PC-3 (cell line): ENCODE data around the gene NSFL1C. TPM values are rescaled to one million over a fixed set of nuclear protein-coding genes. Genes with fewer than 3 reads are reported as not detected.
A peak's percentile ranks its signal among the peaks of the same experiment; 100 is the strongest.

ENCODE experiments used
- ATAC-seq: fragments of 200-7000 bp; cut with Tn5 transposase; 2 replicates; pipeline ENCODE4 v1.9.1; 2020; ENCODE audit warnings: mild to moderate bottlenecking, moderate library complexity
- BruUV-seq: library from RNA; stranded (reverse); fragments of 400-500 nt; replicated peaks from 2 replicates; lab custom pipeline; 2021; lab: Mats Ljungman, UMichigan
- CTCF ChIA-PET: fragments of 300-600 bp; sonication (Branson Sonifier 250); formaldehyde crosslinking; loops from one replicate; lab custom pipeline; 2022; ENCODE audit warnings: antibody characterized with exemption; lab: Charles Lee
- POLR2A ChIA-PET: fragments of 300-600 bp; sonication (Branson Sonifier 250); formaldehyde crosslinking; loops from one replicate; lab custom pipeline; 2022; ENCODE audit warnings: antibody characterized with exemption; ENCODE audit not compliant: unreplicated experiment; lab: Charles Lee
- DNase-seq: peaks from one replicate; pipeline ENCODE4 v3.0.0-alpha.2; 2015
- H2AFZ ChIP-seq: fragments of 300-600 bp; sonication (generic); 2 replicates; pipeline ENCODE4 v1.6.0; 2016; ENCODE audit warnings: antibody characterized with exemption, low read length
- H3F3A ChIP-seq: fragments of 300-600 bp; sonication (generic); one replicate; pipeline ENCODE4 v1.6.0; 2017; ENCODE audit warnings: antibody characterized with exemption, low read length, control low read depth, mild to moderate bottlenecking; ENCODE audit not compliant: unreplicated experiment
- H3K27ac ChIP-seq: fragments of 300-600 bp; sonication (generic); 2 replicates; pipeline ENCODE4 v1.5.1; 2016; ENCODE audit warnings: mild to moderate bottlenecking, low read length
- H3K27me3 ChIP-seq: fragments of 300-600 bp; sonication (generic); 2 replicates; pipeline ENCODE4 v1.6.1; 2016; ENCODE audit warnings: low read length, mixed read lengths
- H3K36me3 ChIP-seq: fragments of 300-600 bp; sonication (generic); 2 replicates; pipeline ENCODE4 v1.6.1; 2016; ENCODE audit warnings: low read depth, mixed run types, low read length, mixed read lengths
- H3K4me1 ChIP-seq: fragments of 300-600 bp; sonication (generic); 2 replicates; pipeline ENCODE4 v1.5.1; 2016; ENCODE audit warnings: low read length; ENCODE audit not compliant: insufficient read depth
- H3K4me2 ChIP-seq: fragments of 300-600 bp; sonication (generic); 2 replicates; pipeline ENCODE4 v1.6.0; 2016; ENCODE audit warnings: low read length
- H3K4me3 ChIP-seq: fragments of 300-600 bp; sonication (generic); 2 replicates; pipeline ENCODE4 v1.5.1; 2016; ENCODE audit warnings: mild to moderate bottlenecking, low read length, mixed read lengths
- H3K79me2 ChIP-seq: fragments of 300-600 bp; sonication (generic); 2 replicates; pipeline ENCODE4 v1.6.1; 2017; ENCODE audit warnings: low read length, mixed read lengths
- H3K9ac ChIP-seq: fragments of 300-600 bp; sonication (generic); 2 replicates; pipeline ENCODE4 v1.6.0; 2016; ENCODE audit warnings: mild to moderate bottlenecking, low read length
- H3K9me2 ChIP-seq: fragments of 300-600 bp; sonication (generic); replicated peaks from 2 replicates; pipeline ENCODE4 v1.6.1; 2016; ENCODE audit warnings: mixed run types, low read length, mixed read lengths
- H3K9me3 ChIP-seq: fragments of 300-600 bp; sonication (generic); 2 replicates; pipeline ENCODE4 v1.6.1; 2016; ENCODE audit warnings: low read length, mixed read lengths
- H4K20me1 ChIP-seq: fragments of 300-600 bp; sonication (generic); 2 replicates; pipeline ENCODE4 v1.6.1; 2016; ENCODE audit warnings: low read length, mixed read lengths
- EZH2 ChIP-seq: fragments of 300-600 bp; sonication (generic); IDR thresholded peaks from one replicate; pipeline ENCODE4 v1.6.1; 2017; ENCODE audit warnings: antibody characterized with exemption, mild to moderate bottlenecking, low read length; ENCODE audit not compliant: unreplicated experiment
- EZH2phosphoT487 ChIP-seq: fragments of 300-600 bp; sonication (generic); IDR thresholded peaks from 2 replicates; pipeline ENCODE4 v1.6.1; 2018; ENCODE audit warnings: mild to moderate bottlenecking, antibody characterized with exemption, low read length, borderline replicate concordance
- intact Hi-C: fragments of 100-400 bp; cut with micrococcal nuclease; formaldehyde crosslinking; loops from 2 replicates; pipeline ENCODE4 v1.9.0; 2023
- total RNA-seq: library from RNA; depleted of rRNA; stranded (reverse); fragments of >200 nt; gene quantifications from 2 replicates; pipeline ENCODE4 v1.2.3, GENCODE V29; 2014
- TF ChIP-seq, protein P1 (sequence below): fragments of 300-600 bp; sonication (generic); conservative IDR thresholded peaks from 2 replicates; pipeline ENCODE4 v1.5.1; 2017; ENCODE audit warnings: antibody characterized with exemption, low read depth, mild to moderate bottlenecking, low read length

The NSFL1C gene
- total RNA-seq, 1 experiment from 2014 or later, result 170 TPM

DNA sequence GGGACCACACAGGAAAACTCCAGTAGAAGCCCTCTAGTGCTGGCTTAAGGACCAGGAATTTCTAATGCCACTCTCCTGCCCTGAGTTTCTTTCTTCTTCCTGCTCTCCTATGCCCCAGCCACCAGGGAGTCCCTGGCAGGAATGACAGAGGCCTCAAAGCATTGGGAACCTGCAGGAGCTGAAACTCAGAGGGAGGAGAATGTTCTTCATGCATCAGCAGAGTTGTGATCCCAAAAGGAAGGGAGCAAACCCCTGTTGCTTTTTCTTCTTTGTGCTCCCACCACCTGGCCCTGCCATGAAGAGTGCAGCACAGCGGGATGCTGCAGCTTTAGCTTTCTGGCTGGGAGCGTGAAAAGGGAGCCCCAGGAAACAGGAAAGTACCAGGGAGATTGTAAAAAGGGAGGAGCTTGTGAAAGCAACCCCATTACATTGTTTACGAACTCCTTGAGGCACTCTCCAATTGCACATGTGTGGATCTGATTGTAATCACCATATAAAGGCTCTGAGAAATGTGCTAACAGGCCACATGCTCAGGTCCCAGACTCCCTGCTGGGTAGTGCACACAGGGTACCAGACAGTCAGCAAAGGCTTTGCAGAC, 39.1 kb downstream of the NSFL1C start:
- Histone ChIP-seq H3F3A (no peaks in the 10 kb centered on the region), H3K9ac (no peak overlapping the region), H3K27ac (no peak overlapping the region), H3K9me2 (no peaks in the 10 kb centered on the region), H4K20me1 (no peaks in the 10 kb centered on the region), H3K79me2 (no peaks in the 10 kb centered on the region), H3K4me3 (no peak overlapping the region), H2AFZ (no peak overlapping the region), H3K27me3 (no peaks in the 10 kb centered on the region), H3K4me2 (no peak overlapping the region), H3K36me3 (no peaks in the 10 kb centered on the region), H3K9me3 (no peaks in the 10 kb centered on the region), H3K4me1 (peaks cover 26% of the 10 kb centered on the region)
- POLR2A ChIA-PET, result interaction anchor here (0.5 kb wide), 1 partner anchor 75 kb away, joined by 3 read pairs; no protein-coding TSS in a partner anchor
- TF ChIP-seq EZH2, result no peak
- TF ChIP-seq EZH2phosphoT487, result no peak
- TF ChIP-seq, protein P1, sequence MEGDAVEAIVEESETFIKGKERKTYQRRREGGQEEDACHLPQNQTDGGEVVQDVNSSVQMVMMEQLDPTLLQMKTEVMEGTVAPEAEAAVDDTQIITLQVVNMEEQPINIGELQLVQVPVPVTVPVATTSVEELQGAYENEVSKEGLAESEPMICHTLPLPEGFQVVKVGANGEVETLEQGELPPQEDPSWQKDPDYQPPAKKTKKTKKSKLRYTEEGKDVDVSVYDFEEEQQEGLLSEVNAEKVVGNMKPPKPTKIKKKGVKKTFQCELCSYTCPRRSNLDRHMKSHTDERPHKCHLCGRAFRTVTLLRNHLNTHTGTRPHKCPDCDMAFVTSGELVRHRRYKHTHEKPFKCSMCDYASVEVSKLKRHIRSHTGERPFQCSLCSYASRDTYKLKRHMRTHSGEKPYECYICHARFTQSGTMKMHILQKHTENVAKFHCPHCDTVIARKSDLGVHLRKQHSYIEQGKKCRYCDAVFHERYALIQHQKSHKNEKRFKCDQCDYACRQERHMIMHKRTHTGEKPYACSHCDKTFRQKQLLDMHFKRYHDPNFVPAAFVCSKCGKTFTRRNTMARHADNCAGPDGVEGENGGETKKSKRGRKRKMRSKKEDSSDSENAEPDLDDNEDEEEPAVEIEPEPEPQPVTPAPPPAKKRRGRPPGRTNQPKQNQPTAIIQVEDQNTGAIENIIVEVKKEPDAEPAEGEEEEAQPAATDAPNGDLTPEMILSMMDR, result peak; percentile 33; the same call in 1 of the 2 replicates
- CTCF ChIA-PET, result no interaction called here
- peak; percentile 56 for ATAC-seq
- intact Hi-C loops, result no loop called here
- no TSS peak for BruUV-seq
- peak; percentile 30 for DNase-seq

DNA sequence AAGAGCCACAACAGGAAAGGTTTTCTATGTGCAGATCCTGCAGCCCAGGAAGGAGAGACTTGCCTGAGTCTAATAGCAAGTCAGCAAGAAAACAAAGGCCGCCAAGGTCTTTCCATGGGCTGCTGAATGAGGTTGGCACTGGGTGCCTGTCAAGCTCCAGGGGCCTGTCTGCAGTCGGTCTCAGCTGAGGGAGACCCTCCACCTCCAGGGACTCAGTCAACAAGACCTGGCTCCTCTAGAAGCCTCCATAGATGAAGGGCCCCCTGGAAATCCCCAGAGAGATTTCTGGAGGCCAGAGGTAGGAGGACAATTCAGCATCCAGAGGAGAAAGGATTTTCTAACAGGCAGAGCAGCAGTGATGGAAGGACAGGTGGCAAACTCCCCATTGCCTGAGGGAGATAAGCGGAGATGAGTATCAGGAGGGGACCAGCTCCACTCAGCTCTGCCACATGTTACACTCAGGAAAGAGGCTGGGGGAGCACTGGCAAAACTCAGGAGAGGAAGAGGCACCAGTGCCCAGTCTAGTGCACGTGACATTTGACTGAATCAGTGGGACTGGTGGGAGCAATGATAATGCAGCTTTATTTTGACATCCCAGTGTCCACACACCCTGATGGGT, 40.3 kb downstream of the NSFL1C start:
- CTCF ChIA-PET, result no interaction called here
- no peak overlapping the region for H3K4me3 ChIP-seq
- no TSS peak for BruUV-seq

More for the DNA sequence above, 40.3 kb downstream of the NSFL1C start:
- Histone ChIP-seq H3K36me3 (no peaks in the 10 kb centered on the region), H3K27me3 (no peaks in the 10 kb centered on the region), H4K20me1 (no peaks in the 10 kb centered on the region), H3K27ac (no peak overlapping the region), H3K9ac (no peak overlapping the region), H3F3A (no peaks in the 10 kb centered on the region), H3K9me3 (no peaks in the 10 kb centered on the region), H2AFZ (no peak overlapping the region), H3K4me1 (peaks cover 30% of the 10 kb centered on the region), H3K9me2 (no peaks in the 10 kb centered on the region), H3K4me2 (no peak overlapping the region), H3K79me2 (no peaks in the 10 kb centered on the region)
- DNase-seq, result no peak
- intact Hi-C loops, result no loop called here
- ATAC-seq, result no peak
- POLR2A ChIA-PET, result interaction anchor here (0.7 kb wide), 1 partner anchor 17 kb away, joined by 3 read pairs; no protein-coding TSS in a partner anchor
- no peak for TF ChIP-seq EZH2
- TF ChIP-seq EZH2phosphoT487, result no peak
- TF ChIP-seq, protein P1, result no peak
